Large intestine (tissue), 3 donors: ENCODE data around the gene CLK4. TPM values are rescaled to one million over a fixed set of nuclear protein-coding genes. Genes with fewer than 3 reads are reported as not detected.

ENCODE experiments used
- DNase-seq, 2 donors: peaks; one replicate each; pipeline versions ENCODE4 v3.0.0 to v3.0.0-alpha.2; 2013
- H3K27ac ChIP-seq: one replicate; pipeline ENCODE4 v1.5.1; 2013; ENCODE audit warnings: low read length
- H3K27me3 ChIP-seq: 2 replicates; pipeline ENCODE4 v1.6.1; 2013; ENCODE audit warnings: low read length; ENCODE audit not compliant: control insufficient read depth, insufficient read depth
- H3K36me3 ChIP-seq: 2 replicates; pipeline ENCODE4 v1.6.1; 2013; ENCODE audit warnings: low read length; ENCODE audit not compliant: control insufficient read depth, insufficient read depth
- H3K4me1 ChIP-seq: one replicate; pipeline ENCODE4 v1.6.1; 2013; ENCODE audit warnings: low read length; ENCODE audit not compliant: control insufficient read depth, insufficient read depth
- H3K4me3 ChIP-seq: one replicate; pipeline ENCODE4 v1.5.1; 2013; ENCODE audit warnings: low read length
- H3K9me3 ChIP-seq: one replicate; pipeline ENCODE4 v1.6.1; 2013; ENCODE audit warnings: mild to moderate bottlenecking, low read depth, low read length, moderate library complexity; ENCODE audit not compliant: control insufficient read depth
- WGBS: methylation state at CpG from one replicate; pipeline ENCODE4 v1.1.5; 2013; ENCODE audit warnings: low lambda C conversion rate; ENCODE audit not compliant: insufficient coverage; 5-methylcytosine and 5-hydroxymethylcytosine counted together
- polyA plus RNA-seq: library from polyadenylated mRNA; unstranded; fragments of 120-200 nt; gene quantifications from one replicate; pipeline ENCODE4 v1.2.1, GENCODE V29; 2013

CLK4 gene
- polyA plus RNA-seq, 1 donor: 45.5 TPM

GRCh38 chr5:178640331-178641045, 13.6 kb upstream of the CLK4 start:
- Histone ChIP-seq H3K27me3 (no peaks in the 10 kb centered on the region), H3K27ac (no peak overlapping the region), H3K36me3 (no peaks in the 10 kb centered on the region), H3K9me3 (no peaks in the 10 kb centered on the region), H3K4me3 (no peak overlapping the region), H3K4me1 (no peaks in the 10 kb centered on the region)
- WGBS: 96% methylated on average over 3 of the region's 13 CpGs
- no peak for DNase-seq

GRCh38 chr5:178637356-178638074, 10.7 kb upstream of the CLK4 start:
- Histone ChIP-seq H3K27me3 (peaks cover 4% of the 10 kb centered on the region), H3K4me3 (no peak overlapping the region), H3K36me3 (no peaks in the 10 kb centered on the region), H3K9me3 (no peaks in the 10 kb centered on the region), H3K27ac (no peak overlapping the region), H3K4me1 (no peaks in the 10 kb centered on the region)
- WGBS: 67% methylated on average over 3 of the region's 9 CpGs
- DNase-seq: no peak

GRCh38 chr5:178632285-178632684, 5.4 kb upstream of the CLK4 start:
- Histone ChIP-seq H3K27ac (no peak overlapping the region), H3K9me3 (peaks cover 1% of the 10 kb centered on the region), H3K4me3 (no peak overlapping the region), H3K27me3 (peaks cover 13% of the 10 kb centered on the region), H3K36me3 (no peaks in the 10 kb centered on the region), H3K4me1 (no peaks in the 10 kb centered on the region)
- no peak for DNase-seq
- 60% methylated on average over 1 of the region's 4 CpGs for WGBS

GRCh38 chr5:178630951-178631350, 4.1 kb upstream of the CLK4 start:
- no peak for DNase-seq
- Histone ChIP-seq H3K4me1 (no peaks in the 10 kb centered on the region), H3K4me3 (no peak overlapping the region), H3K36me3 (no peaks in the 10 kb centered on the region), H3K27ac (no peak overlapping the region), H3K27me3 (peaks cover 13% of the 10 kb centered on the region), H3K9me3 (peaks cover 3% of the 10 kb centered on the region)
- WGBS: 0% methylated on average over 1 of the region's 2 CpGs

- no peaks in the 10 kb centered on the region for H3K36me3 ChIP-seq
- no peak overlapping the region for H3K4me3 ChIP-seq
- peaks cover 13% of the 10 kb centered on the region for H3K27me3 ChIP-seq
- peak; percentile 20 to 50 for DNase-seq
- no peaks in the 10 kb centered on the region for H3K4me1 ChIP-seq
- H3K9me3 ChIP-seq: peaks cover 3% of the 10 kb centered on the region
- WGBS: 0% methylated on average over 1 of the region's 4 CpGs
- no peak overlapping the region for H3K27ac ChIP-seq
Measured at GRCh38 chr5:178630475-178630930, 3.7 kb upstream of the CLK4 start.

GRCh38 chr5:178627259-178627598, 379 bp upstream of the CLK4 start:
- Histone ChIP-seq H3K27me3 (peaks cover 7% of the 10 kb centered on the region), H3K9me3 (peaks cover 3% of the 10 kb centered on the region), H3K4me1 (peaks cover 5% of the 10 kb centered on the region), H3K4me3 (peak overlapping the region; percentile 83), H3K27ac (peak overlapping the region; percentile 47), H3K36me3 (peaks cover 7% of the 10 kb centered on the region)
- no peak for DNase-seq
- WGBS: 0% methylated on average over 1 of the region's 20 CpGs

- Histone ChIP-seq H3K27ac (peak overlapping the region; percentile 66), H3K9me3 (peaks cover 3% of the 10 kb centered on the region), H3K4me1 (peaks cover 5% of the 10 kb centered on the region), H3K36me3 (peaks cover 12% of the 10 kb centered on the region), H3K27me3 (peaks cover 3% of the 10 kb centered on the region), H3K4me3 (peak overlapping the region; percentile 83)
- WGBS: no CpG with 5 or more reads among the region's 23 CpGs
- DNase-seq: peak in 1 of 2 donors; percentile 9
Measured at GRCh38 chr5:178625679-178626483, 969 bp downstream of the CLK4 start.

GRCh38 chr5:178624631-178625546, 2.0 kb downstream of the CLK4 start:
- peak overlapping the region; percentile 66 for H3K27ac ChIP-seq
- H3K36me3 ChIP-seq: peaks cover 22% of the 10 kb centered on the region
- H3K9me3 ChIP-seq: peaks cover 3% of the 10 kb centered on the region
- H3K4me1 ChIP-seq: peaks cover 5% of the 10 kb centered on the region
- H3K4me3 ChIP-seq: peak overlapping the region; percentile 83
- WGBS: 0% methylated on average over 2 of the region's 15 CpGs
- DNase-seq: peak in 1 of 2 donors; percentile 16
- no peaks in the 10 kb centered on the region for H3K27me3 ChIP-seq

- H3K27me3 ChIP-seq: no peaks in the 10 kb centered on the region
- H3K4me1 ChIP-seq: peaks cover 5% of the 10 kb centered on the region
- H3K4me3 ChIP-seq: no peak overlapping the region
- H3K27ac ChIP-seq: no peak overlapping the region
- peaks cover 3% of the 10 kb centered on the region for H3K9me3 ChIP-seq
- no peak for DNase-seq
- WGBS: 97% methylated on average over 3 of the region's 4 CpGs
- peaks cover 36% of the 10 kb centered on the region for H3K36me3 ChIP-seq
Measured at GRCh38 chr5:178622679-178623247, 4.1 kb downstream of the CLK4 start.
